Activated CD4-positive, alpha-beta memory T cell treated with anti-CD3 and anti-CD28 coated beads, Interleukin-2, amount 10 ng/mL, durations not matched to agents 7 days and 5 days (primary cell): ENCODE measurements around the gene ATP13A3. TPM values are rescaled to one million over a fixed set of nuclear protein-coding genes. Genes with fewer than 3 reads are reported as not detected.
"Not testable (repeated sequence)": the region's sequence is repeated elsewhere in the genome, so short reads cannot be mapped to it uniquely, and the experiment has no call there.

Source experiments
- CTCF ChIA-PET: fragments of 350-600 bp; sonication (Branson Sonifier 250); formaldehyde crosslinking; loops from one replicate; lab custom pipeline; 2021; ENCODE audit warnings: antibody characterized with exemption, inconsistent platforms; lab: Charles Lee
- POLR2A ChIA-PET: fragments of 350-600 bp; sonication (Branson Sonifier 250); formaldehyde crosslinking; loops from one replicate; lab custom pipeline; 2021; ENCODE audit warnings: antibody characterized with exemption; lab: Charles Lee
- DNase-seq: peaks from one replicate; pipeline ENCODE4 v3.0.0-alpha.2; 2020
- H3K27ac Mint-ChIP-seq: one replicate; pipeline ENCODE4 v1.8.0; 2021; ENCODE audit warnings: mild to moderate bottlenecking, mixed read lengths
- H3K27me3 Mint-ChIP-seq: one replicate; pipeline ENCODE4 v1.8.0; 2021; ENCODE audit warnings: mixed read lengths
- H3K36me3 Mint-ChIP-seq: one replicate; pipeline ENCODE4 v1.8.0; 2021; ENCODE audit warnings: low read depth, mixed read lengths
- H3K4me1 Mint-ChIP-seq: one replicate; pipeline ENCODE4 v1.8.0; 2021; ENCODE audit warnings: mixed read lengths
- H3K4me3 Mint-ChIP-seq: one replicate; pipeline ENCODE4 v1.8.0; 2021; ENCODE audit warnings: mild to moderate bottlenecking, mixed read lengths
- H3K9me3 Mint-ChIP-seq: one replicate; pipeline ENCODE4 v1.8.0; 2021; ENCODE audit warnings: mixed read lengths
- total RNA-seq, 2 experiments: library from RNA; stranded (reverse); gene quantifications; one replicate each; pipeline ENCODE4 v1.2.3, GENCODE V29; 2021

Gene ATP13A3
- total RNA-seq, 2 experiments from 2014 or later = 76.8 to 77.8 TPM

- Mint-ChIP-seq H3K36me3 (peaks cover 33% of the 10 kb centered on the region), H3K4me1 (peaks cover 54% of the 10 kb centered on the region)
- not testable (repeated sequence) for H3K9me3 Mint-ChIP-seq, H3K27ac Mint-ChIP-seq, H3K4me3 Mint-ChIP-seq, H3K27me3 Mint-ChIP-seq, DNase-seq
- ChIA-PET CTCF (interaction anchor here (1.8 to 3.4 kb wide), 2 partner anchors 11 to 91 kb away, joined by 5 to 23 read pairs; no protein-coding TSS in a partner anchor), POLR2A (interaction anchor here (3.9 to 8.6 kb wide), 2 partner anchors 8 to 102 kb away, joined by 14 to 84 read pairs; no protein-coding TSS in a partner anchor)
These were observed 4.0 kb downstream of the ATP13A3 start for GRCh38 chr3:194482830-194483229.

GRCh38 chr3:194482196-194482593 lies 4.6 kb downstream of the ATP13A3 start:
- CTCF ChIA-PET = interaction anchor here (3.4 kb wide), 1 partner anchor 10 kb away, joined by 23 read pairs; no protein-coding TSS in a partner anchor
- peaks cover 33% of the 10 kb centered on the region for H3K36me3 Mint-ChIP-seq
- no peaks in the 10 kb centered on the region for H3K27me3 Mint-ChIP-seq
- POLR2A ChIA-PET = no interaction called here
- H3K4me3 Mint-ChIP-seq = no peak overlapping the region
- H3K9me3 Mint-ChIP-seq = no peaks in the 10 kb centered on the region
- no peak for DNase-seq
- H3K4me1 Mint-ChIP-seq = peaks cover 47% of the 10 kb centered on the region
- no peak overlapping the region for H3K27ac Mint-ChIP-seq

- peaks cover 45% of the 10 kb centered on the region for H3K4me1 Mint-ChIP-seq
- no peak overlapping the region for H3K27ac Mint-ChIP-seq
- POLR2A ChIA-PET = interaction anchor here (1.3 kb wide), 1 partner anchor 10 kb away, joined by 4 read pairs; no protein-coding TSS in a partner anchor
- CTCF ChIA-PET = interaction anchor here (1.5 kb wide), 1 partner anchor 10 kb away, joined by 5 read pairs; no protein-coding TSS in a partner anchor
- no peak for DNase-seq
- H3K4me3 Mint-ChIP-seq = no peak overlapping the region
- no peaks in the 10 kb centered on the region for H3K9me3 Mint-ChIP-seq
- no peaks in the 10 kb centered on the region for H3K27me3 Mint-ChIP-seq
- H3K36me3 Mint-ChIP-seq = peaks cover 33% of the 10 kb centered on the region
These were observed 5.1 kb downstream of the ATP13A3 start for GRCh38 chr3:194481525-194482195.

- Mint-ChIP-seq H3K36me3 (peaks cover 33% of the 10 kb centered on the region), H3K27me3 (no peaks in the 10 kb centered on the region), H3K4me3 (no peak overlapping the region), H3K9me3 (no peaks in the 10 kb centered on the region), H3K4me1 (peaks cover 45% of the 10 kb centered on the region), H3K27ac (no peak overlapping the region)
- no peak for DNase-seq
- ChIA-PET CTCF (interaction anchor here (1.5 kb wide), 2 partner anchors 9 to 24 kb away, joined by 4 to 5 read pairs; no protein-coding TSS in a partner anchor), POLR2A (interaction anchor here (1.3 kb wide), 1 partner anchor 10 kb away, joined by 4 read pairs; no protein-coding TSS in a partner anchor)
These were observed 5.7 kb downstream of the ATP13A3 start for GRCh38 chr3:194481103-194481502.

GRCh38 chr3:194476784-194477183 lies 10.0 kb downstream of the ATP13A3 start:
- ChIA-PET POLR2A (interaction anchor here (0.9 to 2.2 kb wide), 3 partner anchors 9 to 118 kb away, joined by 3 to 8 read pairs (median 7); no protein-coding TSS in a partner anchor), CTCF (interaction anchor here (4.3 kb wide), 1 partner anchor 99 kb away, joined by 20 read pairs; no protein-coding TSS in a partner anchor)
- no peak overlapping the region for H3K27ac Mint-ChIP-seq
- H3K36me3 Mint-ChIP-seq = peaks cover 17% of the 10 kb centered on the region
- no peaks in the 10 kb centered on the region for H3K9me3 Mint-ChIP-seq
- H3K4me1 Mint-ChIP-seq = peaks cover 22% of the 10 kb centered on the region
- DNase-seq = no peak
- H3K4me3 Mint-ChIP-seq = no peak overlapping the region
- no peaks in the 10 kb centered on the region for H3K27me3 Mint-ChIP-seq

DNA sequence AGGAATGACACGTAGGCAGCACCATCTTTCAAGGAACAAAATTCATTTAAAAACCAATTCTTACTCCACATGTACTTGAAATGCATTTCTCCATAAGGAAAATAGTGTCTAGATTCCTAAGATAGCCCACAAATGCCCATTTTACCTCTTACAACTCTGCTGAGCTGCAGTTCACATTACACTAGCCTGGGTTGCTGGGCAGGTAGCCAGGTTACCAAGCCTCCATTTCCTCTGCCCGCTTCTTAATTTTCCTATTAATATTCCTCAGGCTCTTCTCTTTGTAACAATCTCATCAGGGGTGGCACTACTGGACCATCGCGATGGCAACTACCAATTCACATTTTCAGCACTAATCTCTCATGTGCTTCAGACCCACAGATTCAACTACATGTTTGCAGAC lies 10.8 kb downstream of the ATP13A3 start:
- Mint-ChIP-seq H3K4me3 (no peak overlapping the region), H3K27me3 (no peaks in the 10 kb centered on the region), H3K27ac (no peak overlapping the region), H3K4me1 (peaks cover 15% of the 10 kb centered on the region), H3K9me3 (no peaks in the 10 kb centered on the region), H3K36me3 (peaks cover 12% of the 10 kb centered on the region)
- POLR2A ChIA-PET = interaction anchor here (2.2 kb wide), 1 partner anchor 12 kb away, joined by 7 read pairs; no protein-coding TSS in a partner anchor
- CTCF ChIA-PET = interaction anchor here (4.3 kb wide), 1 partner anchor 99 kb away, joined by 20 read pairs; no protein-coding TSS in a partner anchor
- DNase-seq = no peak

DNA sequence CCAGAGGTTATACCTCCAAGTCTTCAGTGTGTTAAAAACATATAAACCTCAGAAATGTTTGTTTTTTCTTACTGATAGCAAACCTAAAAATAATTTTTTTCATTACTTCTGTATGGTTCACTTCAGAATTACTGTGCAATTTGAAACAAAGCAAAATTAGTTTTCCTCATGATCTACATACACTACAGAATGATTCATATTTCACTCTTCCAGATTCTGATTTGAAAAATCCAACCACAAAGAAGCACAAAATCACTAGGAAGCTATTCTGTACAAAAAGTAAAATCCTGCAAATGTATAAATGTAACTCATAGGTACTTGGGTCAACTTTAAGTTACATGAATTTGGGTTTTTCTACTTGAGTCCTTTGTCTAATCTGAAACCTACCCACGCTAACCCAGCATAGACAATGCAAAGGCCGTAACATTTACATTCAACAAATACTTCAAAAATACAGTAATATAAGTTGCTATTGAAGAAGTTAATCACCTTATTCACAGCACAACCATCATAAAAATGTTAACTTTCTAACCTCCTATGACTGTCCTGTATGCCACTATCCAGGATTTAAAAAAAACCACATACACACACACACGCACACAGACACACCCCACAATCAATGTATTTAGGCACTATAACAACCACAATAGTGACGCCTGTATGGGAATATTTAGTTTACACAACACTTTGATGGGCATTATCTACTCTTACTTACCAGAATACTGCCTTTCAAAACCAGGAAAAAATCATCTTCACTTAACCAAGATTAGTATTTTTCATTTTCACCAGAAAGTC lies 11.5 kb downstream of the ATP13A3 start:
- Mint-ChIP-seq H3K9me3 (no peaks in the 10 kb centered on the region), H3K4me3 (no peak overlapping the region), H3K27ac (no peak overlapping the region), H3K4me1 (peaks cover 13% of the 10 kb centered on the region), H3K36me3 (peaks cover 10% of the 10 kb centered on the region), H3K27me3 (no peaks in the 10 kb centered on the region)
- CTCF ChIA-PET = interaction anchor here (1.7 to 4.3 kb wide), 2 partner anchors 69 to 100 kb away, joined by 5 to 20 read pairs; no protein-coding TSS in a partner anchor
- POLR2A ChIA-PET = interaction anchor here (2.5 kb wide), 1 partner anchor 10 kb away, joined by 14 read pairs; the partner anchor contains the start of gene ATP13A3
- DNase-seq = no peak

GRCh38 chr3:194474675-194475074 lies 12.1 kb downstream of the ATP13A3 start:
- ChIA-PET CTCF (interaction anchor here (1.7 to 5.2 kb wide), 4 partner anchors 10 to 120 kb away, joined by 5 to 75 read pairs (median 15); no protein-coding TSS in a partner anchor), POLR2A (interaction anchor here (1.2 to 2.5 kb wide), 2 partner anchors 10 to 110 kb away, joined by 6 to 14 read pairs; partner anchors contain the start of gene ATP13A3)
- Mint-ChIP-seq H3K27ac (no peak overlapping the region), H3K4me3 (no peak overlapping the region), H3K9me3 (no peaks in the 10 kb centered on the region), H3K27me3 (no peaks in the 10 kb centered on the region), H3K4me1 (peaks cover 8% of the 10 kb centered on the region), H3K36me3 (peaks cover 5% of the 10 kb centered on the region)
- DNase-seq = no peak

- ChIA-PET CTCF (interaction anchor here (0.6 to 5.2 kb wide), 33 partner anchors 9 to 161 kb away, joined by 3 to 75 read pairs (median 4); partner anchors contain the start of genes GP5 and TMEM44), POLR2A (interaction anchor here (0.7 to 1.8 kb wide), 2 partner anchors 112 to 200 kb away, joined by 3 to 7 read pairs; partner anchors contain the start of gene LSG1)
These were observed 14.4 kb downstream of the ATP13A3 start for GRCh38 chr3:194472290-194472920.

DNA sequence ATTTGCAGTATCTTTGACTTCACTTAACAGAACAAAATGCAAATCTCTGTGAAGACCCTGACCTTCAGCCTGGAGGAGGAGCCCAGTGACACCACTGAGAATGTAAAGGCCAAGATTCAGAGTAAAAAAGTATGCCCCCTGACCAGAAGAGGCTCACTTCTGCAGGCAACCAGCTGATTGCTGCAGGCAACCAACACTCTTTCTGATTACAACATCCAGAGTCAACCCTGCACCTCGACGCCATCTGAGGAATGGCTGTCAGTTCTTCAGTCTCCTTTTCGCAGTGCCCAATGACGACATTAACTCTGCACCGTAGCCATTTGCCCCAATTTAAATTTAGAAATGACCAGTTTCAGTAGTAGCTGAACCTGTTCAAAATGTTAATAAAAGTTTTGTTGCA lies 14.9 kb downstream of the ATP13A3 start:
- no peak for DNase-seq
- H3K4me1 Mint-ChIP-seq = peaks cover 10% of the 10 kb centered on the region
- POLR2A ChIA-PET = interaction anchor here (0.7 to 1.8 kb wide), 3 partner anchors 9 to 200 kb away, joined by 3 to 7 read pairs (median 4); partner anchors contain the start of gene LSG1
- no peak overlapping the region for H3K27ac Mint-ChIP-seq
- no peaks in the 10 kb centered on the region for H3K9me3 Mint-ChIP-seq
- CTCF ChIA-PET = interaction anchor here (0.6 to 5.2 kb wide), 33 partner anchors 9 to 162 kb away, joined by 3 to 75 read pairs (median 4); partner anchors contain the start of genes GP5 and TMEM44
- H3K36me3 Mint-ChIP-seq = peaks cover 2% of the 10 kb centered on the region
- no peak overlapping the region for H3K4me3 Mint-ChIP-seq
- no peaks in the 10 kb centered on the region for H3K27me3 Mint-ChIP-seq

More at GRCh38 chr3:194472290-194472920, 14.4 kb downstream of the ATP13A3 start:
- Mint-ChIP-seq H3K4me1 (peaks cover 6% of the 10 kb centered on the region), H3K27ac (no peak overlapping the region), H3K4me3 (no peak overlapping the region), H3K36me3 (peaks cover 2% of the 10 kb centered on the region), H3K9me3 (no peaks in the 10 kb centered on the region), H3K27me3 (no peaks in the 10 kb centered on the region)
- DNase-seq = no peak

DNA sequence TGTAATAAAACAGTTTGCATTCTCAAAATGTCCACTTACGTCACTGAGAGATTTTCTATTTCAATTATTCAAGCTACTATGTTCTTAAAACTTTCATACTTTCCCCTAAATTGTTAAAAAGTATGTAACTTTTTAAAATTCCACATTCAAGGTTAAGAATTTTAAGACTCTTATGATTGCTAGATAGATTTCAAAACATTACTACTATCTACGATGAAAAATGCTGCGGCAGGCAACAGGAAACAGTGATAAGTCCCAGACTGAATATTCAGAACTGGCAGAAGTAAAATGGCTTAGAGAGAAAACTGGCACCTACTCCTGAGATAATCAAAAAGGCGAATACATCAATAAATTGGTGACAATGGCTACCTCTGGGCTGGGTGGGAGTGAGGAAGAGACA lies 16.2 kb downstream of the ATP13A3 start:
- Mint-ChIP-seq H3K27ac (no peak overlapping the region), H3K4me3 (no peak overlapping the region), H3K4me1 (peaks cover 18% of the 10 kb centered on the region), H3K9me3 (no peaks in the 10 kb centered on the region), H3K27me3 (no peaks in the 10 kb centered on the region), H3K36me3 (peaks cover 2% of the 10 kb centered on the region)
- ChIA-PET CTCF (interaction anchor here (0.7 to 5.2 kb wide), 8 partner anchors 13 to 124 kb away, joined by 3 to 75 read pairs (median 5); no protein-coding TSS in a partner anchor), POLR2A (interaction anchor here (1.0 kb wide), 1 partner anchor 11 kb away, joined by 4 read pairs; no protein-coding TSS in a partner anchor)
- no peak for DNase-seq
